GM18520 (cell line): ENCODE data around the gene OR10A6.

ENCODE experiments used
- ATAC-seq: cut with Tn5 transposase; IDR thresholded peaks from one replicate; pipeline ENCODE4 v1.9.1; 2021; ENCODE audit not compliant: unreplicated experiment

The OR10A6 gene, protein sequence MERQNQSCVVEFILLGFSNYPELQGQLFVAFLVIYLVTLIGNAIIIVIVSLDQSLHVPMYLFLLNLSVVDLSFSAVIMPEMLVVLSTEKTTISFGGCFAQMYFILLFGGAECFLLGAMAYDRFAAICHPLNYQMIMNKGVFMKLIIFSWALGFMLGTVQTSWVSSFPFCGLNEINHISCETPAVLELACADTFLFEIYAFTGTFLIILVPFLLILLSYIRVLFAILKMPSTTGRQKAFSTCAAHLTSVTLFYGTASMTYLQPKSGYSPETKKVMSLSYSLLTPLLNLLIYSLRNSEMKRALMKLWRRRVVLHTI

DNA sequence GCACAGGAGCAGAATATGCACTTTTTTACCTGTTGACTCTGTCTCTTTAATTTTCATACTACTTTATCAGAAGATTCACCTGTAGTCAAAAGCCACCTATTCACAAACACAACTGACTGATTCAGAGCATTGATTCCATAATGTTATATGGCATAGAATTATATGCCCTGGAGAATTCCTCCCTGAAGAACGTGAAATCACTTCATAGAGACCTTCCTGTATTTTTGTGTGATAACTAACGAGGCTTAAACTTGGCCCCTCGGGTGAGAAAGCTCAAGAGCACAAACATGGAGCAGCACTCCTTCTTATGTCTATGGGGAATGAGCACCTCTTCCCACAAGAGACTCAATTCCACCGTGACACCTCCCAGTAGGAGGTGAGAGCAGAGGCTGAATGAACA lies at the start of gene OR10A6:
OR10A6 (minus strand) TSS at position 101 of the 400 bp plus-strand sequence. CDS start 2,606 bp downstream, outside the sequence.
- ATAC-seq = no peak

DNA sequence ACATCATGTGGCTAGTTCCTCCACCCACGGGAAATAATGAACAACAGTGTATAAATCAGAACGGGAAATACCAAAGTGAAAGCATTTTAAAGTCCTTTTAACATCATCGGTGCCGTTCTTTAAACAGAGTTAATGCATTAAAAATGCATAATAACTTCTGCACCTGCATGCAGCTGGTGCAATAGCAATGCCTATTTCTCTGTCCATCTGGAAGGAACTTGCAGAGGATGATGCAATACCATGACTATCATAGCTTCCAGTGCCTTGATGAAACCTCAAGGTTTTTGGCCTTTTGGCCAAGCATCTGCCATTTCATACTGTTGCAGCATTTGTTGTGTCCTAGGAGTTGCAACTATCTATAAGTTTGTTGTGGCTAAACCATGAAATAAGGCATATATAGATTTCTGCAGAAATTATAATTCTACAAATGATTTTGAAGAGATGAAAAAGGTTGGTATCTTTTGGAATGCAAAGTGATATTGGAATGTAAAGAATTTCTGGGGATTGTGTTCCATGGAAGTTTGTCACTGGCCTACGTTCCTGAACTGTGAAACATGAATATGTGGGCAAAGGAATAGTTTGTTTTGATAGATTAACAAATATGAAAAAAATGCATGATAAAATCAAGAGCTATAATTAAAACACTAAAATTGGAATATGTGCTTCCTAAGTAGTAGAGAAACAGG lies 46.3 kb upstream of the OR10A6 start:
- ATAC-seq = no peak

DNA sequence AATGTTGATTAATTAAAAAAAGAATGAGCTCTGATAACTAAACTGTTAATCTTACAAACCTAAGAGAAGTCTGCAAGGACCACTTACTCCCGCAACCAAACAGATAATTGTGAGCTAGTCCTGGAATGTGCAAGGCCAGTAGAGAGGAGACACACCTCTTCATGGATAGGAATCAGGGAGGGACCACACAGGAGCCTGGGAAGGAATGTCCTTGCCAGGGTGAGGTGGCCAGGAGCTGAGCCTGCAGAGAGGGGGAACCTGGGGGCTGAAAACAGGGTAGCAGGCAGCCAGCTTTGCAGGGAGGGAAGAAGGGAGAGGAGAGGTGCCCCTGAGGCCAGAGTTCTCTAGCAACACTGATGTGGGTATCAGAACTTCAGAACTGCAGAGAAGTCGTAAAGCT lies 43.6 kb upstream of the OR10A6 start:
- no peak for ATAC-seq

DNA sequence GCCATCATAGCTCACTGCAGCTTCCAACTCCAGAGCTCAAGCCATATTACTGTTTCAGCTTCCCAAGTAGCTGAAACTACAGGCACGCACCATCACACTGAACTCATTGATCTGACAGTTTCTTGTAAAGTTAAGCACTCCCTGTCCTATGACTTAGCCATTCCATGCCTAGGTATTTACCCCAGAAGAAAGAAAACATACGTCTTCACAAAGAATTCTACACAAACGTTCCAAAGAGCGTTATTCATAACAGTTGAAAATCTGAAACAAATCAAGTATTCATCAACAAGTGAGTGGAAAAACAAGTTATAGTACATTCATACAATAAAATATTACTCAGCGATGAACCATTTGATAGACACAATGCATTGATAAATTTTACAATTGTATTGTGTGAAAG lies 41.9 kb upstream of the OR10A6 start:
- ATAC-seq = no peak

DNA sequence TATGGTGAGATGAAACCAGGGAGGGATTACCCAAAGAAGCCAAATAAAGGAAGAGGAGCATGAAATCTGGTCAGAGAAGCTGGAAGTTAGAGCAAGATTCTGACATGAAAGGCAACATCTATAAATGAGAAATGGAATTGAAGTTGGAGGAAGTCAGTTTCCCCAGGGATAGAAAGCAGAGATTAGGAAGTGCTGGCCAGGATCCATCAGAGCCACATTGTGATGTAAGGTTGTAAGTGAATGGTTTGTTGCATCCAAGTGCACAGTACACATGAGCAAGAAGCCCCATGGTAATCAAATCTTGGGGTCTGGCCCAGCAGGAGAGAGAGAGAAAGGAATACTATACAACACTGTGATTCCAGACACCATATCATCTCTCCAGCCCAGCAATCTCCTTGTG lies 40.8 kb upstream of the OR10A6 start:
- ATAC-seq = no peak

DNA sequence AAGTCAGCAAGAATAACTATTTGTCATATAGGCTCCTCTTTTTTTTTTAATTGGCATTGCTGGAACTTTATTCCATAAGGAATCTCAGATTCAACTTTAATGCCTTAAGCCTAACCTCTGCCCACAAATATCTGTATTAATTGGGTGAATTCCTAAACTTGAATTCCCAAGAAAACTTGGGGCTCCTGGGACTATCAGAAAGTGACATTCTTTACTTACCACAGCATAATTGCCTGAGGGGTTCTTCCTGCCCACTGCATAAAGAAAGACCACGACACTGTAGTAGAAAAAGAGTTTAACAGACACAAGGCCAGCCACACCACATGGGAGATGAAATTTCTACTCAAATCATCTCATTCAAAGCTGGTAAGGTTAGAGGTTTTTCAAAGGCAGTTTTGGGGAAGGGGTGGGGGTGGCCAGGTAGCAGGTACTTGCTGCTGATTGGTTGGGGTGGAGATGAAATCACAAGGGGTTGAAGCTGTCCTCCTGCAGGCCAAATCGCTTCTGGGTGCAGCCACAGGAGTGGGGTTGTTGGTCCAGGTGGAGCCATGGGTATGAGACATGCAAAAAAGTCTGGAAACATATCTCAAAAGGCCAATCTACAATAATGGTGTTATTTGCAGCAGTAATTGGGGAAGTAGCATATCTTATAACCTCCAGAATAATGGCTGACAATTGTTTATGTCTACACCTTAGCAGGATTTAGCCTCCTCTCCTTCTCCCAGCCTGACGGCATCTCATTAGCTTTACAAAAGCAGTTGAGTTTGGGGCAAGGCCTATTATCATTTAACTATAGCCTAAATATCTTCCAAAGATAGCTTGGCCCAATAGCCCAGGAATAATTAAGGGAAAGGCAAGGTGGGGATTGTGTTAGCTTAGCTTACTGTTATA lies 38.9 kb upstream of the OR10A6 start:
- ATAC-seq = no peak

DNA sequence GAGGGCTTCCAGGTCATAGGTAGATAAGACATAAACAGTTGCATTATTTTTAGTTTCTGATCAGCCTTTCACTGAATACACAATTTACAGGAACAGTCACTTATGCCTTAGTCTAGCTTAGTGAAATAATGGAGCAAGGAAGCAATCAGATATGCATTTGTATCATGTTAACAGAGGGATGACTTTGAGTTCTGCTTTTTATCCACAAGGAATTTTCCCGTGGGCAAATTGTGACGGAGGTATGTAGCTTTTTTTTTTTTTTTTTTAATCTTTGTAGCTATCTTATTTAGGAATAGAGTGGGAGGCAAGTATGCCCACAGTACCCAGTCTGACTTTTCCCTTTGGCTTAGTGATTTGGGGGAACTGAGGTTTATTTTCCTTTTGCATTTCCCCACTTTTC lies 37.6 kb upstream of the OR10A6 start:
- no peak for ATAC-seq

DNA sequence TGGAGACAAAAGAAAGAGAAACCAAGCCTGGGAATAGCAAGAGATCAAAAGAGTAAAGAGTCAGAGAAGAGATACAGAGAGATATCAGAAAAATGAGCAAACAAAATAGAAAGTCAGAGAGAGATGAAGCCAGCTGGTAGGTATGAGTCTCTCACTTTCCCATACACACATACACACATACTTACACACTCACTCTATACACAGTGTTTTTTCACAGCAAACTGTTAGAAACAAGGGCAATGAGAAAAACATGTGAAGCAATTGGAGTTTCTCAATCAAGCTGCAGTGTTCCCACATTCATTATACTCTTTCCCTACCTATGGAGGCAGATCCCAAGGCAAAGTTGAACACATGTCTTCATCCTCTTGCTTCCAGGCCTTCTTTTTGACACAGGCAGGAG lies 36.8 kb upstream of the OR10A6 start:
- ATAC-seq = no peak

DNA sequence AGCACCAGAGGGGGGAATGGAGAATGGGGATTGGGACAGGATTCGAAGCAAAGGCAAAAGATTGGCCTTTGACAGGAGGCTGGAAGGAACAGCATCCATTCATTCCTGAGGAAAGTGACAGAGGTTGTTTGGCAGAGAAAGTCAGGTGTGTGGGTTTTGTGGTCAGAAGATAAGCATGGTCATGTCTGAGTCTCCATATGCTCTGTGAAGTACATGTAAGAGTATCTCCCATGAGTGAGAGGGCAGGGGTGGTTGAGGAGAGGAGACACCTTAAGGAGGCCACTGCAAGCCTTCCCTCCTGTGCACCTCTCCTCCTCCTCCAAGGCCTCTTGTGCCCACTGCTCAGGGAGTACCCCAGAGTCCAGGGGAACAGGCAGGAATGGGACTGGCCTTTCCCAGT lies 36.0 kb upstream of the OR10A6 start:
- no peak for ATAC-seq

DNA sequence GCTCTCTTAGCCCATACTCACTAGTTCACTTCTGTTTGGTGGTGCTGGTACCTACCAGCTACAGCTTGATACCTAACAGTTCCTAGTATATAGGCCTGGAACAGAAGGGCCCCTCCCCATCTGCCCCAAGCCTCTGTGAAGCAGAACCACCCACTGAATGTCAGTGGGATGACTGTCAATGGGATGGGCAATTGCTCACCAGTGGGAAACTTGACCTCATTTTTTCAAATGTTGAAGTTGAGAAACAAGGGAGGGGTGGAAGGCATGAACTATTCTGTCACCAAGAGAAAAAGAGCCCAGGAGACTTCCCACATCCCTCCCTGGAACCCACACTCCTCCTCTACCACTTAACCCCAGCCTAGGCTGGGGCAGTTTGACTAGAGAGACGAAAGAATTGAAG lies 34.3 kb upstream of the OR10A6 start, which contains the start of gene NLRP10:
NLRP10 (minus strand) TSS at position 62 of the 400 bp plus-strand sequence. CDS start 1,952 bp downstream, outside the sequence.
- ATAC-seq = no peak

DNA sequence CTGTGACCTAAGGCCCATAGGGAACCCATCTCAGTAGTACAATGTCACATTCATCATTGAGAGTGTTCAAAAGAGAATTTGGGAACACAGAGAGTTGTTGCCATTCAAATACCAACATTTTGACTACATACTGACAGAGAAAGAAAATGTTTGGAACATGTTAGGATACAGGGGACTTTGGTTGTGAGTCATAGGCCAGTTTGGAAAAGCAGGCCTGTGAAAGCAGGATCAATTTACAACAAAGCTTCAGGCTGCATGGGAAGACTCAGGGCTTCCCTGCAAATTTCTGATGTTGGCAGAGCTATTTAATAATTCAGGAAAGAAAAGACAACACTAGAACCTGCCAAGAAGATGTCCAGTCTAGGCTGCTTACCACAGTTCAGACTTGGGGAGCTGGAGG lies 33.8 kb upstream of the OR10A6 start:
- no peak for ATAC-seq

DNA sequence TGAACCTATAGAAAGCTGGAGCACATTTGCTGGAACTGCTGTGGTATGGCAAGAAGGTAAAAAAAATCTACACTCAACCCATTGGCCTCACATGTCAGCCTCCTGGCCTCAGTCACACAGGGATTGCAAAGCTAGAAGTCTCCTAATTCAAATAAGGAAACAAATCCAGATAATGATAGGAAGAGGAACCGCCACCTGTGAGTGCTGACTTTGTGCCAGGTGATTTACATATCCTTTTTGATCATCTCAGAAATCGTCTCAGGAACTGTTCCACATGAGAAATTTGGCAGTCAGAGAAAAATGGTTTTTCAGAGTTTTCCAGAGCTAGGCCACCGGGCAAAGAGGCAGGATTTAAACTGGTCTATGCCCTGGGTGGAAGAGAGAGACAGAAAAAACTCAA lies 33.2 kb upstream of the OR10A6 start:
- ATAC-seq = no peak

DNA sequence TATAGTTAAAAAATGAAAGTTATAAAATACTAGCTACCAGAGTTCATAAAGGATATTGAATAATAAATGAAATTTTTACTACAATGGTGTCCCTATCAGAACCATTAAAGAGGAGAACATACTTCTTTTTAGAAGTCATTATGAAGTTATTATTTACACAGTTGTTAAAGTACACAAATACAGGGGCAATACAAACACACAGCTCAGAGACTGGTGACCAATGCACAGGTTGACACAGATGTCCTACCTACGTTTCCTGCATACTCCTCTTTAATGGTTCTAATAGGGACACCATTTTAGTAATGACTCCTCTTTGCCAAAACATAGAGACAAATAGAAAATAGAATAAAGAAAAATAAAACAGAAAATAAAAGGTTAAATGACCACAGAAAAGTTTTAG lies 24.1 kb upstream of the OR10A6 start:
- no peak for ATAC-seq

DNA sequence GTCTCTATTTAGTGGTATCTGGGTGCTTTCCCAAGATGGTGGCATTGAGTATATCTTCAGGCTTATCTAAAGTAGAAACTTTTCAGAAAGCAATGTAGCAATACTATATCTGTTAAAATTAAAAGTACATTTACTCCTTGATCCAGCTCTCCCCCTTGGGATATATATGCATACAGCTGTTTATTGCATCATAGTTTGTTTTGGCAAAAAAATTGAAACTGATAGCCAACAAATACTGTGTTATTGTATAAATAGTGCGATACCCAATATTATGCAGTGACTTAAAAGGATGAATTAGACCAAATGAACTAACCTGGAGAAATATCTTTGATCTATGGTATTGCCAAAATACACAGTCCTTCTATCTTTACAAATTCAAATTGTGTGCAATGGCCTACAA lies 18.9 kb upstream of the OR10A6 start:
- ATAC-seq = no peak

DNA sequence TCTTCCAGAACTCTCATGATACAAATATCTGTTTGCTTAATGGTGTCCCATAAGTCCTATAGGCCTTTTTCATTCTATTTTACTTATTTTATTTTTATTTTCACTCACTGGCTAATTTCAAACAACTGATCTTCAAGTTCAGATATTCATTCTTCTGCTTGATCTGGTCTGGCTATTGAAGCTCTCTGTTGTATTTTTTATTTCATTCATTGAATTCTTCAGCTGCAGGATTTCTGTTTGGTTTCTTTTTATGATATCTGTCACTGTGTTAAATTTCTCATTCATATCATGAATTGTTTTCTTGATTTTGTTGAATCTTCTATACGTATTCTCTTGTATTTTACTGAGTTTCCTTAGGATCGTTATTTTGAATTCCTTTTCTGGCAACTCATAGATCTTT lies 13.1 kb upstream of the OR10A6 start:
- no peak for ATAC-seq

DNA sequence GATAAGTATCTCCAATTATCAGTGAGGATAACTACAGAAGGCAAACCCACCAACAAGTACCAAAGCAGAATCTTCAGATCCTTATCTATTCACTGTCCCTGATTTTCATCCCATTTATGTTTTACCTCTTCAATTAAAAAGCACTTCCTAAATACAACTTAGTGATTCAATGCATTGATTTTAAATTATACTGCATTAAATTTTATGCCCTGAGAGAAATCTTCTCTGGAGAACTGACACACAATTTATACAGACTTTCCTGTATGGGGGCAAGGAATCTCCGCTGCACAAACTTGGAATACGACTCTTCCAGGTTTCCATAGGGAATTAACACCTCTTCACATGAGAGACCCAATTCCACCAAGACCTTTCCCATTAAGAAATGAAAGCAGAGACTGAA lies 10.5 kb upstream of the OR10A6 start, which contains the start of gene OR10A3:
OR10A3 (minus strand) TSS at position 101 of the 400 bp plus-strand sequence. CDS start 2,188 bp downstream, outside the sequence.
- no peak for ATAC-seq

DNA sequence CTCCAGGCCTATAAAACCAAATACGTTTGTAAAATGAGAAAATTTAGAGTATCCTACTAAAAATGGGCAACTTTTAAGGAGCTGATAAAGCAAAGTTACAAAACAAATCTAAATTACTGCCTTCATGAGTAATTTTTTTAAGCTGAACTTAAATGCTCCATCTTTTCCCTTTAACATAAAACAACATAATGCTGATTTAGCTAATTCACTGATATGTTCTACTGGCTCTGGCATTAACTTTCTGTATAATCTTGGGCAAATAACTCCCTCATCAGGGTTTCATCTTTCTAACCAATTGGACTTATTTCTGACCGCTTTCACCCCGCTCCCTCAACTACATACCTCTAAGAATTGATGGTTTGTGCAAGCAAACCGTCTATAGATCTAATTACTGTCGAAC lies 10.1 kb upstream of the OR10A6 start:
- no peak for ATAC-seq

DNA sequence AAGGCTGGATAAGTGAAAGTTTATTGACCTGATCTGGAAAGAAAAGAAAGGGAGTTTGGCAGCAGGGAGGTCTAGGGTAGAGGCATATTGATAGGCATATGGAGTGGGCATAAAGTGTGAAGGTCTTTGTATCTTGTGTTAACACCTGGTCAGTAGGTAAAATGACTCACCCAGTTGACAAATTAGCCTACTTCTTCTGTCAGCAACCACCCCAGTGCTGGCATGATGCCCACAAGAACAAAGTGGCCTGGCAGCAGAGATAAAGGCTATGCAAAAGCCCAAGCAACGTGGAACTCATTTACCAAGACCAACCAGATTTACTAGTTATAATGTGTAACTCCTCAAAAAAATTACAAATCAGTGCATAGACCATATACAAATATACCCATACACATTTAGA lies 5.5 kb upstream of the OR10A6 start:
- no peak for ATAC-seq

DNA sequence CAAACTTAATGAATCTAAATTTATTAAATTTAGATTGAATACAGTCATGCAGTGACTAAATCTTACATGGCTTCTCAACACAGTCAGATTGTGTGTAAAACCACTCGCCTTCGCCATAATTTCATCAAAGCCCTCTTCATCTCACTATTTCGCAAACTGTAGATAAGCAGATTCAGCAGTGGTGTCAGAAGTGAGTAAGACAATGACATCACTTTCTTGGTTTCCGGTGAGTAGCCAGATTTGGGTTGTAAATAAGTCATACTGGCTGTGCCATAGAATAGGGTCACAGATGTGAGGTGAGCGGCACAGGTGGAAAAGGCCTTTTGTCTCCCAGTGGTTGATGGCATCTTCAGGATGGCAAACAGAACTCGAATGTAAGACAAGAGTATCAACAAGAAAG lies 3.4 kb downstream of the OR10A6 start:
- no peak for ATAC-seq

DNA sequence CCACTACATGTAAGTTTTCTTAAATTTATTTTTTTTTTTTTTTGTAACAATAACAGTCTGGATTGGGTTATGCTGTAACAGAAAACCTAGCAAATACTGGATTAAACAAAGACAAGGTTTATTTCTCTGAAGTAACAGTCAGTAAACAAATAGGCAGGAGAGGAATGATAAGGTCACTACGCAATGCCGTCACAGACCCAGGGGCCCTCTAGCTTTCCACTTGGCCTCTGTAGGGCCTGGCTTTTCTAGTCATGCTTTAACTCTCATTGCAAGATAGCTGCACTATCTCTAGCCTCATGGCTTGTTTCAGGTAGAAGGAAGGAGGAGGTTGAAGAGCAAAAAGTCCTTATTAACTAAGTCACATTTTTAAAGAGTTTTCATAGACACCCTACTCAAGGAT lies 6.5 kb downstream of the OR10A6 start:
- ATAC-seq = no peak

DNA sequence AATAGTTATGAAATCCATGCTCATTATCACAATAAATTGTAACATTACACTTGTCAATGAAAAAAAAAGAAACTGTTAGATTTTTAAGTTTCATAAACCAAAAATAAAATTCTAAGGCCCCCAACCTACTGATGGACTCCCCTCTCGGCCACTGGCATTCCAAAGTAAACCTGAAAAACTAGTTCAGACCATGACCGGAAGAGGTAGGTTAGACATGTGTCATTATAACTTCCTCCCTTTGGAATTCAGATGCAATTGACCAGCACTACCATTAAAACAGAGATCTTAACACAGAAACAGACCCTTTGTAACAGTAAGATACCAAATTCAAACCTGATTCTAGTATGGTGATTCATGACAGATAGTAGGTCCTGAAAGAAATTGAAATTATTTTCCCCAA lies 12.9 kb downstream of the OR10A6 start:
- ATAC-seq = no peak

DNA sequence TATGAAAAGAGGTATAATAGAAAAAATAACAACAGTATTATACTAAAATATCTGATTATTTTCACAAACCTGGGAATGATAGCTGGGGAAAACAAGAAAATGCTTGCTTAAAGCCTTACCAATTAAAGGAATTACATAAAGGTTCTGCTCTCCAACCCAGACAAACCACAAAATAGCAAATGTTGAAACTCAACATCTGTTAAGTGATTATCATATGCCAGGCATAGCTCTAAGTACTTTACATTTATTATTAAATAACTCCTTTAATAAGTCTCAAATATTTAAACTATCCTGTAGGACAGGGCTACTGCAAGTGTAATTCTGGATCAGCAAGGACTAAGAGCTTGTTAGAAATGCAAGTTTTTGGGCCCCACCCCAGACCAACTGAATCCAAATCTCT lies 20.1 kb downstream of the OR10A6 start:
- no peak for ATAC-seq
